ENCODE data around the gene NPTXR.
"Not testable (repeated sequence)": the region's sequence is repeated elsewhere in the genome, so short reads cannot be mapped to it uniquely, and the experiment has no call there.

NPTXR gene

DNA sequence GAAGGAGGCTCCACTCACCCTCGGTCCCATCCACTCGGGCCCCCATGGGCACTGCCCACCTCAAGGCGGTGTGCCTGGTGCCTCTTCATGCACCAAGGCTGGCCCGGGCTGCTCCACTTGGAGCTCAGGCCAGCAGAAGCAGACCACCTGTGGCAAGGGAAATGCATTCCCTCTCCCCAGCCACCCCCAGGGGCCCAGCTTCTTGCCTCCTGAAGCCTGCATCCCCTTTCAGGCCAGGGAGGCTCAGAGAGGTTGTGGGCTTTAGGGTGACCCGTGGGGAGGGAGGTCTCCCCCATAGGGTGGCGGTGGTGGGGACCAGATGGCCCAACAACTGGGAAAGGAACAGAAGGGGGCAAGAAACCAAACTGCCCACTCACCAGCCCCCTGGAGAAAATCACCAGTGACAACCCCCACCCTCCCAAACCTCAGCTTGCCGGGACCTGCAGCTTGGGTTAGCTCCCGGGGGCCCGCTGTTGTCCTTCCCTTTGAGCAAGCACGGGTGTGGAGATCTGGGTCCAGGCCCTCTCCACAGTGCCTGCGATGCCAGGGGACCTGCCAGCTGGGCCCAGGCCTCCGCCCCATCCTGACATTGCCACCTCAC lies 19.8 kb upstream of the NPTXR start:
- H3K9me3 Mint-ChIP-seq: no peaks in the 10 kb centered on the region
- no peak overlapping the region for H3K4me3 Mint-ChIP-seq
- ATAC-seq (no peak), DNase-seq (ENCODE audit: low spot score in 2 of 2) (no peak)
- peaks cover 91% of the 10 kb centered on the region for H3K36me3 Mint-ChIP-seq
- peaks cover 42% of the 10 kb centered on the region for H3K4me1 Mint-ChIP-seq
- H3K27ac Mint-ChIP-seq: peak overlapping the region; percentile 86

DNA sequence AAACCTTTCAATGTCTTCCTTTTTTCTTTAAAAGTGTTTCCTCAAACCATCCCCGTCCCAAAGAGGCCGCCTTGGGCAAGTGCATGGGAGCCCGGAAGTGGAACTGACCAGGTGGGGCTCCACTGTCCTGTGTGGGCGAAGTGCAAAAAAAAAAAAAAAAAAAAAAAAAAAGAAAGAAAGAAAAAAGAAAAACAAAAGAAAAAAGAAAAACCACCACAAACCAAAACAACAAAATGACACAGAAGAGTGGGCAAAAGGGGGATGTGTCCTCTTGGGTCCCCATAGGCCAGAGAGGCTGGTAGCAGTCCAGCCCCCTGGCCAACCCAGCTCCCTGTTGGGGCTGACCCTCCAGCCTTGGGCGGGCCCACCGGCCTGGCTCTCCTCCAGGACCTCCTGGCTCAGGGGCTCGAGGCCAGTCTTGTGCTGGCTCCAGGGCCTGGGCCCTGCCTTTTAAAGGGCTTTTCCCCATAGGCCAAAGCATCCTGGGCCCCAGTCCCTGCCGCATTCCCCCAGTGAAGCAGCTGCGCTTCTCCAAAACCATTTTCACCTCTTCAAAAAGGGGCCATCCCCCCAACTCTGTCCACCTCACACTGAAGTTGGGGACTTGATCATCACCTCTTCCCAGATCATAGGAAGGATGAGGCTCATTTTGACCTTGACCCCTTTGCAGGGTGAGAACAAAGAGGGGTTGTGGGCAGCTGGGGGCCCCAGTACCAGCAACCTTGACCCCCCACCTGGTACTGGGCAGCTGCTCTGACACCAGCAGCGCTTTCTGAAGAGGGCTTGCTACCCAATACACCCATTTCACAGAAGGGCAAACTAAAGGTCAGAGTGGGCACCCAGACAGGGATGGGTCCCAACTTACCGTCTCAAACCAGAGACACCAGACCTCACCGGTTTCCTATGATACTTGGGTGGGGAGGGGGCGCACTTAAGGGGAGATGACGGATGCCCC lies 18.8 kb upstream of the NPTXR start:
- peak overlapping the region; percentile 8 for H3K27ac Mint-ChIP-seq
- no peak overlapping the region for H3K4me3 Mint-ChIP-seq
- peaks cover 32% of the 10 kb centered on the region for H3K4me1 Mint-ChIP-seq
- no peaks in the 10 kb centered on the region for H3K9me3 Mint-ChIP-seq
- no peak for DNase-seq (ENCODE audit: low spot score in 2 of 2)
- ATAC-seq: no peak
- peaks cover 81% of the 10 kb centered on the region for H3K36me3 Mint-ChIP-seq

DNA sequence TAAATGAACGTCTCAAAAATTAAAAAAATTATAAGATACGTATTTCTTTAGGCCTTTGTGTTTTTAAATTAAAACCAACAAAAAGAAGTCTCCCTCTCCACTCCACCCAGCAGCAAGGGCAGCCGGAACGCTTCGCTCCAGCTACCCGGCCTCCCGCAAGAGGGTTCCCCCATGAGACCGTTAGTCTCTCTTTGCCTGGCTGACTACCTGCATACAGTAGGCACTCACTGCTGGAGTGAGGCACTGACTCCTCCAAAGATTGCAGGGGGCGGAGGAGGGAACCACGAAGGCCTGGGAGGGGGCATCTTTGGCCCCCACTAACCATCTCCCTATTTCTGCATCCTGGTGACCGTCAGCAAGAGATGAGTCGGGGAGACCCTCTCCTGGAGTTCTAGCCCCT lies 18.1 kb upstream of the NPTXR start:
- Mint-ChIP-seq H3K27ac (peak overlapping the region; percentile 8), H3K36me3 (peaks cover 75% of the 10 kb centered on the region), H3K4me1 (peaks cover 31% of the 10 kb centered on the region), H3K9me3 (no peaks in the 10 kb centered on the region), H3K4me3 (no peak overlapping the region)
- DNase-seq (ENCODE audit: low spot score in 2 of 2): no peak
- ATAC-seq: no peak

DNA sequence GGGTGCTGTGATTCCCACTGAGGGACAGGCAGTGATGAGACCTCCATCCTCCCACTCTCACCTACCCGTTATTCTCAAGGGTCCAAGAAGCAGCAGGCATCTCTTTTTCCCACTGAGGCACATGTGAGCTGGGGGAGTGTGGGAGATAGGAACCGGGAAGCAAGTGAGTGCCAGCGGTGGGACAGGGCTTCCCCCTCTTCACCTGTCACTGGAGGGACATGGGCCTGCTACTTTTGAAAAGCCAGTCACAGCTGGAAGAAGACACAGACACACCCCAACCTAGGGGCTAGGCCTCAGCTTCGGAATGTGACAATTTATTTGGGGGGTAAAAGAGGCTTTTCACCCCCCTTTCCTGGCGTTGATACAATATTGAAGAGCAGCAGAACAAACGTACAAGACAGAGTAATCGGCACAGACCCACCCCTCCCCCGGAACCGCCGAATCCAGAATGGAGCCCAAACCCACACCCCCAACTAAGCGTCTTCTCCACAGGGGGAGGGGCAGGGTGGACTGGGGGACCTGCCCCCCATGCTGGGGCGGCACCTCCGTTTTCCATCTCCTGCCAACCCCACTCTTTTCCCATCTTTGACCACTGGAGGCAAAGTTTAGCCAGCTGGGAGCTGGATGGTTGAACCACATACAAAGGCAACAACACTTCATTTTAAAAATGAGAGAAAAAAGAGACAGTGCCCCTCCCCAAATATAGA lies 17.5 kb upstream of the NPTXR start:
- no peak overlapping the region for H3K27ac Mint-ChIP-seq
- peaks cover 31% of the 10 kb centered on the region for H3K4me1 Mint-ChIP-seq
- ATAC-seq (no peak), DNase-seq (ENCODE audit: low spot score in 2 of 2) (no peak)
- H3K4me3 Mint-ChIP-seq: no peak overlapping the region
- H3K36me3 Mint-ChIP-seq: peaks cover 73% of the 10 kb centered on the region
- no peaks in the 10 kb centered on the region for H3K9me3 Mint-ChIP-seq

DNA sequence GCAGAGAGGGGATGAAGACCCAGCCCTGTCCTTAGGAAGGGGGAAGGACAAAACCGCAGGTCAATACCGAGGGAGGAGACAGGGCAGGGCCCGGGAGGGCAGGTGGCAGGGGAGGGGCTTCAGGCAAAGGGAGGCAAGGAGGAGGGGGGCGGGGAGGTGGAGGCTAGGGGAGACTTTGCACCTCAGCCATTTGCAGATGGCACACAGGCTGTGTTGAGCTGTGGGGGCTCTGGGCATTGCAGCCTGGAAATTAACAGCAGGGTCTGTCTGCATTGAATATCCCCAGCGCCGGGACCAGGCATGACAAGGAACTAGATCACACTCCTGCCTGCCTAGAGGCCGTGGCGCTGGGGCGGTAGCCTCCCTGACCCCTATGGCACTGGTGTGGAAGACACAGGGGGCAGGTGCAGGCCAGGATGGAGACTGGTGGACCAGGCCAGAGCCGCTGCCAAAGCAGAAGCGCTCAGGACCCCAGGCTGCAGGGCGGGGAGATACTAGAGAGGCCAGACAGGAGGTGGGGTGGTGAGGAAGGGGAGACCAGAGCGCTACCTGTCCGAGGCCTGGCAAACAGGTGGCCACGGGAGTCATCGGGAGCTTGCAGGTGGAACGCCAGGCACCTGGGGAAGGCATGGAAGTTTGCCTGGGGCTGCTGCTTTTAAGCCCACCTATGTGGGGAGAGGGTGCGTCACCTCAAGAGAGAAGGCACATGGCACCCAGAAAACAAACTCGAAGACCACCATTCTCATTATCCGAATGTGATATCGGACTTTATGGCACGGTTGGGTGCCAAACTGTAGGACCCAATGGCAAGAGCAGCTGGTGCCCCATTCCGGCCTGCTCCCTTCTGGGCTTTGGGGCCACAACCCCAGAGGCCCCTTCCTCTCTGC lies 16.7 kb upstream of the NPTXR start:
- Mint-ChIP-seq H3K4me1 (peaks cover 31% of the 10 kb centered on the region), H3K27ac (peak overlapping the region; percentile 50), H3K36me3 (peaks cover 65% of the 10 kb centered on the region), H3K4me3 (no peak overlapping the region), H3K9me3 (no peaks in the 10 kb centered on the region)
- DNase-seq (ENCODE audit: low spot score in 2 of 2) (no peak), ATAC-seq (no peak)

DNA sequence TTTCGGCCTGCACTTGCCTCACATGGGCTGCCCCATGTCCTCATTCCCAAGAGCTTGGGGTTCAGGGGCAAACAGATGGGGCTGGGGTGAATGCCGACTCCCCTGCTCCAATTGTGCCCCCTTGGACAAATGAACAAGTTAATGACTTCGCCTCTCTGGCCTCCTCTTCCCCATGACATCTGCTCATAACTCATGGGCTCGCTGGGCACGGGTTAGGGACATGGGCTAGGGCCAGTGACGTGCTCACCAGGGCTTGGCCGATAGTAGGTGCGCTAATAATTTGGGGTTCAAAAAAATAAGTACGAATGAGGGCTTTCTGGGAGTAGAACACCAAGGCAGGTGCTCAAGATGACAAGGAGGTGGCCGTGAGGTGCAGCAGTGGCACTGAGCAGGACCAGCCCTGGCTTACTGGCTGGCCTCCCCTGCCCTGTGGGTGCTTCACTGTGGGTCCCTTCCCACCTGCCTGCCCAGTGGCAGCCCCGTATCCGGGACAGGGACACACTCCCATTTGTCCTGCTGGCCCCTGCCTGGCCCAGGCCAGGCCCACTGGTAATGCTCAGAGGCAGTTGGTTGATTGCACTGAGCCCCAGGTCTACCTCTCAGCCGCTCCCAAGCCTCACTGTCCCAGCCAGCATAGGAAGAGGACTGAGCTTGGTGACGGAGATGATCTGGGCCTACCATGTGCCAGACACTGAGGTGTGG lies 15.9 kb upstream of the NPTXR start:
- Mint-ChIP-seq H3K4me3 (no peak overlapping the region), H3K27ac (peak overlapping the region; percentile 50), H3K4me1 (peaks cover 31% of the 10 kb centered on the region), H3K9me3 (no peaks in the 10 kb centered on the region), H3K36me3 (peaks cover 59% of the 10 kb centered on the region)
- ATAC-seq (peak; percentile 31), DNase-seq (ENCODE audit: low spot score in 2 of 2) (no peak)

DNA sequence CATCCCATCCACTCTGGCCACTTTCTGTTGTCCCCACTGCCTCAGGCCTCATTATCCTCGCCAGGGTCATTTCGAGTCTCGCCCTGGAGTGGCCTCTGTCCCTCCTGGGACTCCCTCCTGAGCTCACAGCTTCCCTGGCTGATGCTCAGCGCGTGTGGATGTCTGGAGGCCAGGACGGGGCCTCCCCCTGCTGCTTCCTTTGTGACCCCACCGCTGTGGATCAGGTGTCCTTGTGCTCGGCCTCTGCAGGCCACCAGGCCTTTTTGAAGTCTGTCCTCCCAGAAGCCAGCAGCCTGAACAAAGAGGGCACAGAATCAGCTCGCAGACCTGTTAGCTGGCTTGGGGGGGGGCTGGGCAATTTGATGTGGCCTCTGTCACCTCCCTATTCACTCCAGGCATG lies 14.7 kb upstream of the NPTXR start:
- no peaks in the 10 kb centered on the region for H3K9me3 Mint-ChIP-seq
- H3K36me3 Mint-ChIP-seq: peaks cover 48% of the 10 kb centered on the region
- no peak for ATAC-seq
- H3K4me1 Mint-ChIP-seq: peaks cover 26% of the 10 kb centered on the region
- no peak overlapping the region for H3K27ac Mint-ChIP-seq
- no peak overlapping the region for H3K4me3 Mint-ChIP-seq
- DNase-seq (ENCODE audit: low spot score in 2 of 2): no peak

DNA sequence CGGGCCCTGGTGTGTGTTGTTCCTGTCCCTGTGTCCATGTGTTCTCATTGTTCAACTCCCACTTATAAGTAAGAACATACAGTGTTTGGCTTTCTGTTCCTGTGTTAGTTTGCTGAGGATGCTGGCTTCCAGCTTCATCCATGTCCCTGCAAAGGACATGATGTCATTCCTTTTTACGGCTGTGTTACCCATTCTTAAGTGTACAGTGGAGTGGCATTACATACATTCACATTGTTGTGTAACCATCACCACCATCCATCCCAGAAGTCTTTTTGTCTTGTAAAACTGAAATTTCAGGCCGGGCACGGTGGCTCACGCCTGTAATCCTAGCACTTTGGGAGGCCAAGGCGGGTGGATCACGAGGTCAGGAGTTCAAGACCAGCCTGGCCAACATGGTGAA lies 10.6 kb upstream of the NPTXR start:
- not testable (repeated sequence) for H3K4me1 Mint-ChIP-seq; H3K9me3 Mint-ChIP-seq; ATAC-seq; H3K4me3 Mint-ChIP-seq; H3K36me3 Mint-ChIP-seq; H3K27ac Mint-ChIP-seq; DNase-seq (ENCODE audit: low spot score in 2 of 2)

DNA sequence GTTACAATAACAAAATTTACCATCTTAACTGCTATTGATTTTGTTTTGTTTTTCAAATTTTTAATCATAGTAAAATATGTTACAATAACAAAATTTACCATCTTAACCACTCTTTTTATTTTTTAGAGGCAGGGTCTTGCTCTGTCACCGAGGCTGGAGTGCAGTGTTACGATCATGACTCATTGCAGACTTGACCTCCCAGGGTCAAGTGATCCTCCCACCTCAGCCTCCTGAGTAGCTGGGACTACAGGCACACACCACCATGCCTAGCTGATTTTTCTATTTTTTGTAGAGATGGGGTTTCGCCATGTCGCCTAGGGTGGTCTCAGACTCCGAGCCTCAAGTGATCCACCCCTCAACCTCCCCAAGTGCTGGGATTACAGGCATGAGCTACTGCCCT lies 10.1 kb upstream of the NPTXR start:
- ATAC-seq; H3K4me1 Mint-ChIP-seq; H3K27ac Mint-ChIP-seq; DNase-seq (ENCODE audit: low spot score in 2 of 2); H3K4me3 Mint-ChIP-seq; H3K36me3 Mint-ChIP-seq; H3K9me3 Mint-ChIP-seq: not testable (repeated sequence)

DNA sequence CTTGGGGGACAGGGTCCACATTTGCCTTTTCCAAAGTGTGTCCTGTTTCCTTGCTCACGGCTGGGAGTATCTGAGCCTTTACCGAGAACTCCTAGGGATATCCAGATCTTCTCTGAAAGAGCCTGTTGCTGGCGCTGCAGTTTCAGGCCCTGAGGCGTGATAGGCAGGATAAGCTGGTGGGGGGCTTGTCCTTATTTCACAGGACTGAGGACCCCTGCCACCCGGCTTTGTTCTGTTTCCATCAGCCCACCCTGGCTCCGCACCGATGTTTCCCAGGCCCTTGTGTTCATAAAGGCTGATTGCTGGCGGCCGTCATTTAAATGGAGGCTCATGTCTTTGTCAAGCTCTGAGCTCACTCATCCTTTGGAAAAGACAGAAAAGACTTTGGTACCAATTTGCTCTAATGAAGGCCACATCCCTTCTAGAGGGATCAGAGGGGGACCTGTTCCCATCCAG lies 9.4 kb upstream of the NPTXR start:
- no peak for ATAC-seq
- no peaks in the 10 kb centered on the region for H3K4me1 Mint-ChIP-seq
- H3K27ac Mint-ChIP-seq: no peak overlapping the region
- DNase-seq (ENCODE audit: low spot score in 2 of 2): no peak
- H3K9me3 Mint-ChIP-seq: no peaks in the 10 kb centered on the region
- H3K4me3 Mint-ChIP-seq: no peak overlapping the region
- no peaks in the 10 kb centered on the region for H3K36me3 Mint-ChIP-seq

DNA sequence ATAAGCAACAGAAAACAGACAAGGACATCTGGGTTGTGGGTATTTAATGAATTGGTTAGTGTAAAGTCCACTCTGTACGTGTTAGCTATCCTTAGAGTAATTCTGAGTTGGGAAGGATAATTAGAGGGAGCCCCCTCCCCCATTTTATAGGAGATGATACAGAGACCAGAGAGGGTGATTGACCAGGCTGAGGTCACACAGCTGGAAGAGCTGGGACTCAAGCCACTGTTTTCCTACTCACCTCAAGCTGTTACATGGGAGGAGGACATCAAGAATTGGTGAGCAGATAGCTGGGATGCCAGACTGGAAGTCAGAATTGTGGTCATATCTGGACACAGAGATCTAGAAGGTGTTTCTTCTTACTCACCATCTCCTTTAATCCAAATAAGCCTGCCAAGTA lies 8.7 kb upstream of the NPTXR start:
- Mint-ChIP-seq H3K36me3 (no peaks in the 10 kb centered on the region), H3K27ac (no peak overlapping the region), H3K4me1 (no peaks in the 10 kb centered on the region), H3K9me3 (no peaks in the 10 kb centered on the region), H3K4me3 (no peak overlapping the region)
- DNase-seq (ENCODE audit: low spot score in 2 of 2) (no peak), ATAC-seq (no peak)

DNA sequence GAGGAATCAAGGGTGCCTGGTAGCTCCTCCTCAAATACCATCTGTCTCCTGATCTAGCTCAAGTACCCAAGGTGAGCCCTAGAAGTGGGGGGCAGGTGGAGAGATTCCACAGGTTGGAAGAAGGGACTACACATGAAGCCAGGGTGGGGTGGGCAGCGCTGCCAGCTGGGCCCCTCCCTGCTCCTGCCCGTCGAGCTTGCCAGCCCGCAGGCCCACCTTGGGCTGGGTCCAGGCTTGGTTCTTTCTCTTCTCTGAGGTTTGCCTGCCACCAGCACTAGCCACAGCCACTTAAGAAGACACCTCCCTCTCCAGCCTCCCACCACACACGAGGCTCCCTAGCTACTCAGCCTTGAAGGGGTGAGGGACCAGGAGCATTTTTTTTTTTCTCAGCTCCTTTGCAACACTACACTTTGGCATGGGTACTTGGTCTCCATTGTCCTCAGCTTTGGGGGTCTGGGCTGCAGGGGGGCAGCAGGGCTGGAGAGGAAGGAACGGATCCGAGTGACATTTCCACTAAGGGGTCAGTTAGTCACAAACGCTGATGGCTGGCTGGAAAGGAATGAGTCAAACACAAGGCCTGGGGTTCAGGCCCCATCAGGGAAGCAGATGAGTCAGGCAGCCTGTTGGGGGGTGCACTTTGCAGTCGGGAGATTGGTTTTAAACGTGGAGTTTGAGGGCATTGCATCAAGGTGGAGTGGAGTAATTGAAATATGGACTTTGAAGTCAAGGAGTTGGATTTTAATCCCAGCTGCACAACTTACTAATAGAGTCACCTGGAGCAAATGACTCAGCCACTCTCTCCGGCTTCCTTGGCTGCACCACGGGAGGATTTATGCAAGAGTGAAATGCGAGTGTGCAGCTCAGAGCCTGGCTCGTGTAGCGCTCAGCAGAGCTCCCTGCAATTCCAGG lies 7.4 kb upstream of the NPTXR start:
- Mint-ChIP-seq H3K36me3 (no peaks in the 10 kb centered on the region), H3K4me1 (no peaks in the 10 kb centered on the region), H3K4me3 (no peak overlapping the region), H3K9me3 (no peaks in the 10 kb centered on the region), H3K27ac (no peak overlapping the region)
- DNase-seq (ENCODE audit: low spot score in 2 of 2) (no peak), ATAC-seq (peak; percentile 45)

DNA sequence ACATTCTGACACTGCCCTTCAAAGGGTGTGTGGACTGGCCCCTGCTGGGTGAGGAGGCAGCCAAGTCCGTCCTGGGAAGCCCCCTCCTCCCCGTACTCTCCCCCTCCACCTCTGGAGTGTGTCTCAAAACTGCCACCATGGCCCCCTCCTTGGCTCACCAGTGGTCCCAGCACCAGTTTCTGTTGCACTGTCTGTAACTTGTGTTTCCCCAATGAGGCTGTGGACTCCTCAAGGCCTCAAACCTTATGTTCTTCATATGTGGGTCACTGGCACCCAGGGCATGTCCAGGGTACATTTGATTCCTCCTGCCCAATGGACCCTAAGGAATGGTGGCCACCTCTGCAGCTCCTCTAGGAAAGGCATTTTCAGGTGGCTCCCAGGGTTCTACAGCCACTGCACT lies 6.6 kb upstream of the NPTXR start:
- no peak for ATAC-seq
- no peak for DNase-seq (ENCODE audit: low spot score in 2 of 2)
- Mint-ChIP-seq H3K4me3 (no peak overlapping the region), H3K27ac (no peak overlapping the region), H3K36me3 (no peaks in the 10 kb centered on the region), H3K9me3 (no peaks in the 10 kb centered on the region), H3K4me1 (no peaks in the 10 kb centered on the region)

DNA sequence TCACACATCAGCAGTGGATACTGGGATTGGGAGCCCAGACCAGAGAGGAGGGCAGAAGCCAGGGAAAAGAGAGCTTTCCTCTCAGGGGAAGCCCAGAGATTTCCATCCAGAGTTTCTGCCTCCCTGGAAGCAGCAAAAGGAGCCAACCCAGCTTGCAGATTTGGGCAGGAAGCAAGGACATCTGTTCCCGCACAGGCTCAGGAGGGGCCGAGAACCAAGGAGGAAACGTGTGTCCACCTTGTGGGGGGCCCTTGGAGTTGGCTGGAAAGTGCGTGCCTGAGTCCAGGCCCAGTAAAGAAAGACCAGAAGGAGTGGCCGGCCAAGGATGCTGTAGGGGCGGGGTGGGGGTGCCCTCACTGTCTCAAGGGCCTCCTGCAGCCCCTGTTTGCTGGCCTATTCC lies 6.0 kb upstream of the NPTXR start:
- ATAC-seq (no peak), DNase-seq (ENCODE audit: low spot score in 2 of 2) (no peak)
- Mint-ChIP-seq H3K4me3 (no peak overlapping the region), H3K9me3 (no peaks in the 10 kb centered on the region), H3K4me1 (no peaks in the 10 kb centered on the region), H3K36me3 (no peaks in the 10 kb centered on the region), H3K27ac (no peak overlapping the region)
